HG03521 (cell line): ENCODE results near the gene CSTF1.
"Not testable (repeated sequence)": the region's sequence is repeated elsewhere in the genome, so short reads cannot be mapped to it uniquely, and the experiment has no call there.

Experiments used
- ATAC-seq: cut with Tn5 transposase; IDR thresholded peaks from one replicate; pipeline ENCODE4 v1.9.1; 2021; ENCODE audit warnings: mild to moderate bottlenecking, moderate library complexity; ENCODE audit not compliant: unreplicated experiment

CSTF1 gene

DNA sequence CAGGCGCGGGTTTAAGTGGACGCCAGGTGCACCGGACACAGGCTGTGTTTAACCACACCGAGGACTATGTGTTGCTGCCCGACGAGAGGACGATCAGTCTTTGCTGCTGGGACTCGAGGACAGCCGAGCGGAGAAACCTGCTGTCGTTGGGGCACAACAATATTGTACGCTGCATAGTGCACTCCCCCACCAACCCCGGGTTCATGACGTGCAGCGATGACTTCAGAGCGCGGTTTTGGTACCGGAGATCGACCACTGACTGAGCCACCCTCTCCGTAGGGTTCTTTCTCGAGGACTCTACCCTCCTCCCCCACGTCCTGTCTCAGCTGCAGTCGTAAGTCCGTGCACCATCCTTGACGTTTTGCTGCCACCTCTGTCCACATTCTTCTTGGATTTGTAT lies 11.0 kb downstream of the CSTF1 start:
- no peak for ATAC-seq

DNA sequence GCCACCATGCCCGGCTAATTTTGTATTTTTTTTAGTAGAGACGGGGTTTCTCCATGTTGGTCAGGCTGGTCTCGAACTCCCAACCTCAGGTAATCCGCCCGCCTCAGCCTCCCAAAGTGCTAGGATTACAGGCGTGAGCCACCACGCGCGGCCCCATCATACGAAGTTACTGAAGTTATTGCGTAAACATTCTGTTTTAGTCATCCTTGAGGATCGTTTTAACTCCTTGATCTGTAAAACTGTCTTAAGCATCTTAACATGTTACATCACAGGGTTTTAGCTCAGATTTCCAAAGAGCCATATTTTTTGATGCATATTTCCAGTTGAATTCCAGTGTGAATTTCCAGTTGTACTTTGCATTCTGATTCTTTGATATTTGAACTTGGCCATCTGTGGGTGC lies 12.9 kb downstream of the CSTF1 start:
- ATAC-seq, result not testable (repeated sequence)

DNA sequence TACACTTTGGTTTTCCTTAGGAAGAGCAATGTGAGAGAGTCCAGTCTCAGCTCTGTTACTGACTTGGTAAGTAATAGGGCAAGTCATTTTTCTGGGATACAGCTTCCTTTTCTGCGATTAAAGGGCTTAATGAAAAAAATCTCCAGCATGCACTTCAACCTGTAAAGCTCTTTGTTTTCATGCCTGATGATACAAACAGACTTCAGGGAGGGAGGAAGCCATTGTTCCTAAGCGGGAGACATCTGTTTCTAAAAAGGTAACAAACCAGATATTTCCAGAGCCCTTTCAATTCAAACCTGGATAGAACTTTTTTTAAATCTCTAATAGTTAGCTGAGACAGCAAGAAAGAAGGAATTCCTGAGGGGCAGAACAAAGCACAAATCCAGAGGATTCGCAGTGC lies 14.5 kb downstream of the CSTF1 start:
- ATAC-seq, result no peak

DNA sequence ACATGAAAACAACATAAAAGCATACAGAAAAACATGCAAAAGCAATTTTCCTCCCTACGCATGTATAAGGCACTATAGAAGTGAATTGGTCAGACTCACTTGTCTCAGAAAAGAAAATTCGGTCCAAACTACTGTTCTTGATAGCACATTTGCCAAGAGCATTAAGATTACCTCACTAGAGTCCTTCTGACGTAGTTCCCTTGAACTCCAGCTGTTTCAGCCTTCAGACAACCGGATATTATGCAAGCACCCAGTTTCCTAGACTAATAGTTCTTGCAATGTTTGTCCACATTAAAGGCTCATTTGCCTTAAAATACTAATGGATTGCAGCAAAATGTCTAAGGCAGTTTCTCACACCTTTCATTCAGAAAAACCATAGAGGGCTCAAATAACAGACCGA lies 17.1 kb downstream of the CSTF1 start:
- no peak for ATAC-seq

DNA sequence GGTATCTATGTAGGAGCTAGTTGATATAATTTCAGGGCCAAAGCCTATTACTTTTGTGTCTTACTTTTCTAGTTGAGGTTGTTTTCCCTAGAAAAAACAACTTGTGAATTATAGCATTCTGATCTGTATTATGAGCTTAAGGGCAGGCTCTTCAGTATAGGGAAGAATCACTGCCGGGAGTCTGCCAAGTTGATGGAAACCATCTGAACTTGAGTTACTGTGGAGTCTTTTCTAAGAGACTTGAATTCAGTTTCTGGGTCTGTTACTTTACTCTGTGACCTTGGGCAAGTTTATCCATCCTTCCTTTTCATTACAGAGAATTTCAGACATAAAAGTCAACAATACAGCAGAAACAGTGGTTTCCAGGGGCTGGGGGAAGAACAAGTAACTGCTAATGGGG lies 17.5 kb downstream of the CSTF1 start:
- no peak for ATAC-seq

DNA sequence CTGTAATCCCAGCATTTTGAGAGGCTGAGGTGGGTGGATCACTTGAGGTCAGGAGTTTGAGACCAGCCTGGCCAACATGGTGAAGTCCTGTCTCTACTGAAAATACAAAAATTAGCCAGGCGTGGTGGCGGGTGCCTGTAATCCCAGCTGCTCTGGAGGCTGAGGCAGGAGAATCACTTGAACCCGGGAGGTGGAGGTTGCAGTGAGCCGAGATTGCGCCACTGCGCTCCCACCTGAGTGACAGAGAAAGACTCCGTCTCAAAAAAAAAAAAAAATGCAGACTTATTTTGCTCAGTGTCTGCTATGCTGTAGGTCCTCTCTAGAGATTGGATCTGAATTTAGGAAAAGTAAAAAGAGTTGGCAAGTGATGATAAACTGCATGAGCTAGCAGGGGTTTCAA lies 18.8 kb downstream of the CSTF1 start:
- not testable (repeated sequence) for ATAC-seq

DNA sequence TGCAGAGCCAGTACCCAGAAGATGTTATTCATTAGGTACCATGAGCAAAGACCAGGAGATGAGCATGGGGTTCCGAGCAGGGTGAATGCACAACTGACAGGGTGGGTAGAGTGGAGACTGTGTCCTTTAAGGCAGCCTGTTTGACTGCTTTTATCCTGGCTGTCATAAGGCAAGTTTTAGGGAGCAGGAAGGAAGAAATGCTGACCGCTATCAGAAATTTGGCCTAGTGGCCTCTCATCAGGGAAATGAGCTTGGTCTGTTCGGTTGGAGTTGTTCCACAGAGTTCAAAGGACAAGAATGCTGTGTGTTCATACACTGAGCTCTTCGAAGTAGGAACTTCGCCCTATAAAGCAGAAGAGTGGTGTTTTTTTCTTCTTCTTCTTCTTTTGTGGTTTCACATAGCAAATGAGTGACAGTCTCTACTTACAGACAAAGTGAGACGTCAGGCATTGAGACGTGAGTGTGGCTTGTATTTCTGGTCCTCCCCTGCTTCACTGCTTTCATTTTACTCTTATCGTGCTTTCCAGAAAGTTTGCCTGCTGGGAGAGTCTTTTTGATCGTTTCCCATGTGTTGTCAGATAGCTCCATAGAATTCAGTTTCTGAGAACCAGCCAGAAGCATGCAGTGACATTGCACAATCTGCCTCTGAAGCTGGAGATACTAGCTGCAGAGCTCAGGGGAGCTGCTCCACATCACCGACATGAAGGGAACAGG lies 19.5 kb downstream of the CSTF1 start, which contains the start of gene CASS4:
Gene CASS4 (plus strand): TSS at position 502 of the 714 bp plus-strand sequence. CDS start 199 bp downstream, at position 701.
- no peak for ATAC-seq

DNA sequence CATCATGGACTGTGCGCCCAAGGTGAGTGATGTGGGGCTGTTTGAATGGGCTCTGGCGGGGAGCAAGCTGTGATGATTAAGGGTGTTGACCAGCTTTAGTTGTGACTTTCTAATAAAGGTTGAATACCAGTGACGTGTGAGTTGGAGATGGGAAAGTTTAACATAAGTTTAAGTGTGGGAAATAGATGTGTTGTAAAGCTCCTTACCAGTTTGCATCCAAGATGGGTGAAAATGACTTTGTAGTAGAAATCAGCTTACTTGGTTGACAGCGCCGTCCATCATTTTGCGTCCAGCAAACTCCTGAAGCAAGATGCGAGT lies 20.0 kb downstream of the CSTF1 start:
- no peak for ATAC-seq

DNA sequence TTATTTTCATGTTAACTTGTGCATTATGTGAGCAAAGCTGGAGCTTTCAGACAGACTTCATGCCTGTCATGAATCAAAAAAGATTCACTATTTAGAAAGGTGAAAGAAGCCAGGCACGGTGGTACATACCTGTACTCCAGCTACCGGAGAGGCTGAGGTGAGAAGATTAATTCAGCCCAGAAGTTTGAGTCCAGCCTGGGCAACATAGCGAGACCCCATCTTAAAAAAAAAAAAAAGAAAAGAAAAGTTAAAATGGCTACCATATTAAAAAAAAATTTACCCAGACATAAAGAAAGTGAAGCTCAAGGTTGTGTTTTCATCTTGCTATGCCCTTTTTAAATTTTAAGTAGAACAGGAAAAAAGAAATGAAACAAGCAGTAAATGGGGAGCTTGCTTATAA lies 20.5 kb downstream of the CSTF1 start:
- ATAC-seq, result no peak

DNA sequence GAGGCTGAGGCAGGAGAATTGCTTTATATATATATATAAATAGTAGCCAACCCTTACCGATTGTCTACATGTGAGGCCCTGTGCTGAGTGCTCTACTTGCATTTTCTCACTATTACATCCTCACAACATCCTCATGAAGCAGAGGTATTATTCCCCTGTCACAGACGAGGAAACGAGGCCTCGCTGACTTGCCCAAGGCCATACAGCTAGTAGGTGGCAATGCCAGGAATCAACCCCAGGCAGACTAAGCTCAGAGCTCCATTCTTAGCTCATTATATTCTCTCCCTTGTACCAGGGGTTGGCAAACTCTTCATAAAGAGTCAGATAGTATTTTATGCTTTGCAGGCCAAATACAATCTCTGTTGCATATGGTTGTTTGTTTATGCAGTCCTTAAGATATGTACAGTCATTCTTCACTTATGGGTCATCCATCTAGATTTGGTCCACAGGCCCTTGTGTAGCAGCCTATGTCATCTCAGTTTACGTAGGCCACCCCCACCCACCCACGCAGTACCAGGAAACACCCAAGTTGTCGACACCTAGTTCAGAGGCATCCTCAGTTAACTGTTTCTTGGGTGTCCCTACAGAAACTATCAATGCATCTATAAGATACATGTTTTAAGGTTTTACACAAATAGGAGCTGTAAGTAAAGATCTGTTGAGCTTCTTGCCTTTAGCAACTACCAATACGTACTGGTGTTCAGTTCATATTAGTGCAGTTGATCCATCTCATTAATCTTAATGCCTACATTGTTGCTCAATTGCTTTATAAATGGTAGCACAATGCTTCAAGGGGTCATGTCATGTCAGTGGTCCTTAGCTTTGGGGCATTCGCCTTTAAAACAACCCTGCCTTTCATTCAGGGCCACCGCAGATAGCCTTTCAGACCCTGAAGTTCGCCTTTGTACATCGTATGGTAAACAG lies 22.7 kb downstream of the CSTF1 start:
- no peak for ATAC-seq

DNA sequence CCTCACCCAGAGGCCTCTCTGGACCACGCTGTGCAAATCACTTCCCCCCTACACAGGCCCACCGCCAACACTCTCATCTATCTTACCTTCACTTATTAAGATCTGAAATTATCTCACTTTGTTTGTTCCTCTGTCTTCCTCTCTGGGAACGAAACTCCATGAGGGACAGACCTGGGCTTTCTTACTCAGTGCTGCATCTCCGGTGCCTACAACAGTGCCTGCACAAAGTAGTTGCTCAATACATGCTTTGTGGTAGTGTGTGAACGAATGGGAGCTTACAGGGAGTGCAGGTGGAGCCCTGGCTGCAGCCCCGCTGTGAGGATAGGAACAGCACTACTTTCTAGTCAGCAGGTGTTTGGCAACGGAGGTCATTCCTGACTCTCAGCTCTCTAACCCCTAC lies 25.0 kb downstream of the CSTF1 start:
- ATAC-seq, result no peak

DNA sequence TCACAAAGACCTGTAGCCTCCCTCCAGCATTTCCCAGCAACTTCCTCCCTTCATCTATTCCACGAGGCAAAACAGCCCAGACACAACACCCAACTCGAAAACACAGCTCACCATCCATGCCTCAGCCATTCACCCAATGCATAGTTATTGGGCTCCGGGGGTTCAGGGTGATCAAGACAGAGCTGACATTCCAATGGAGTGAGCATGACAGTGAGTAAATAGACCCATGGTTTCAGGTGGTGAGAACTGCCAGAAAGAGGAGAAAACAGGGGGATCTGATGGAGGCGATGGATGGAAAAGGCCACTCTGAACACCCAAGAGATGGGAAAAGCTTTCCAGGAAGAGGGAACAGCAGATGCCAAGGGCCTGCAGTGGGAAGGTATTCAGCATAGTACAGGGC lies 25.5 kb downstream of the CSTF1 start:
- ATAC-seq, result no peak

DNA sequence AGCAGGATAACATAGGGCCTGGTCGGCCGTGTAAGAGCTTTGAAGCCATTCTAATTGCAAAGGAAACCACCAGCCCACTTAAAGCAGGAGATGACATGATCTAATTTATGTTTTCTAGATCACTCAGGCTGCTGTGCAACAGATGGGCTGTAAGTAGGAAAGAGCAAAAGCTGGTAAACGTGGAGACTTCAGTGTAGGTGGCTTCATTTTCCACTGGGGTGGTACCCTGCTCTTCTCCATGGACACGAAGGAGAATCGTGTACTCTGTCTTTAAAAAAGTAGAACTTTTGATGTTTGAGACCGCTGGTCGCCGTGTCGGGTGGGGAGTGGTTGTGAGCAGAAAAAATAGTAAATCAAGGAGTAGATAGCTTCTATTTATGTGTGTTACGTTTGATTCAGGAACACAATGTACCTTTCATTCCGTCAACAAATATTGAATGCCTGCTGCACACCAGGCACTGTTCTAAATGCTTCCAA lies 26.0 kb downstream of the CSTF1 start:
- no peak for ATAC-seq

DNA sequence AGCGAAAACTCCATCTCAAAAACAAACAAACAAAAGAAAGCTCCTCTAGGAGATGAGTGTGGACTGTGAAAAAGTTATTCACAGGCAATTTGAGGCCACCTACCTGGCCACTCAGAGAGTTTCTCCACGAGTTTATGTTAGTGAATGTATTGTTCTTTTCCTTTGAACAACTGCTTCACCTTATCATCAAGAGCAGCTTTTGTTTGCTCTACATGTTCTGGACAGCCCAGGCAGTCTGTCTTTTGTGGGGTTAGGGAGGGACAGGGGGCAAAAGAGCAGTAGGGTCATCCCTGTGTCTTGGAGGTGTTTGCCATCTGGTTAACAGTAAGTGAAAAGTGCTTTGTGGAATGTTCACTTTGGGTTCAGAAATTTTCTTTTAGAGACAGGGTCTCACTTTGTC lies 27.6 kb downstream of the CSTF1 start:
- no peak for ATAC-seq

DNA sequence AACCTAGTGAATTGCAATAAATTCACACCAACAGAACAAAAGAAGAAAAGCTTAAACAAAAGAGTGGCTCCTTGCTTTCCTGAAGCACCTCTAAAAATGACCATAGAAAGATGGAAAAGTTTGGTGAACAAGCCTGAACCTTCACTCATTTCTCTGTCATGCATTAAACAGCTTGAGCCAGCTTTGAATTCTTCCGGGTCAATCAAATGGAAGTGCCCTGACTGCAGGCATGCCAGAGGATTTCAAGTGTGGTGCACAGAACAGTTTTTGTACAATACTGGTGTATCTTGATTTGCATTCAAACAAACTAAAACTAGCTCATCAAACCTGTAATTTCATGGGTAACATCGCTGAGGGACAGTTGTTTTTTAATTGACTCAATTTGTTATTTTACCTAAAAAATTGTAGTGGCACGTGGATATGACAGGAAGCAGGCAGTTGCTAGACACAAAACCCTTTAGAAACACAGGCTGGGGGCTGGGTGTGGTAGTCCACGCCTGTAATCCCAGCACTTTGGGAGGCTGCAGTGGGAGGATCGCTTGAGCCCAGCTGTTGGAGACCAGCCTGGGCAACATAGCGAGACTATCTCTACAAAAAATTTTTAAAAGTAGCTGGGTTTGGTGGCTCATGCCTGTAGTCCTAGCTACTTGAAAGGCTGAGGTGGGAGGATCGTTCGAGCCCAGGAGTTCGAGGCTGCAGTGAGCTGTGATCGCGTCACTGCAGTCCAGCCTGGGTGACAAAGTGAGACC lies 28.7 kb downstream of the CSTF1 start:
- no peak for ATAC-seq

DNA sequence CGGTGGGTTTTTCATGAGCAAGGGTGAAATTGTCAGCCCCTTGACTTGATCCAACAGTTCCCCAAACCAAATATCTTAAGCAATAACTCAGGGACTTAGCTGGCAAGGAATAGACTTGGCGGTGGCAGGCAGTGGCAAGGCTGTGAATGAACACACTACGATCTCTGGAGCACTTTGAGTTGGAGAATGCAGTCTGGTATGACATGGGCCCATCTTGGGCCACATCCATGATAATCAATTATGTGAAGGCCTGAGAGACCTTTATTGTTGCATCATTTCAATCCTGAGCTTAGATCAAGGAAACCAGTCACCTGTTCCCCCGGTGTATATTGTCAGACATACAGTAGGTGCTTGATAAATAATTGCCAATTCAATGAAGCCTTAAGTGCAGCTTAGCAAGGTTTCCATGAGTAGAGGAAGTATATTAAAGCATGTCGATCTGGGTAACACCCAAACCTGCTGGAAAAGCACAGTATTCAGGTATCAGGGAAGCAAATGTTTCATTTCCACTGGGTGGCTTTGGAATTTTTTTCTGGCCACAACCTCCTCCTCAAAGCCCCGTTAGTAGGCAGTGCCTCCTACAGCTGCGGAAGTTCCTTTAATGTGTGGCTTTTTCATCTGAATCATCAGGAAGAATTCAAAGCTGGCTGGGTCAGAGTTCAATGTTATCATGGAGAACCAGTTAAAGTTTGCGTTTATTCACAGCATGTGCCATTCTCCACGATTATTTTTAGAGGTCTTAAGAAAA lies 29.8 kb downstream of the CSTF1 start:
- ATAC-seq, result no peak

DNA sequence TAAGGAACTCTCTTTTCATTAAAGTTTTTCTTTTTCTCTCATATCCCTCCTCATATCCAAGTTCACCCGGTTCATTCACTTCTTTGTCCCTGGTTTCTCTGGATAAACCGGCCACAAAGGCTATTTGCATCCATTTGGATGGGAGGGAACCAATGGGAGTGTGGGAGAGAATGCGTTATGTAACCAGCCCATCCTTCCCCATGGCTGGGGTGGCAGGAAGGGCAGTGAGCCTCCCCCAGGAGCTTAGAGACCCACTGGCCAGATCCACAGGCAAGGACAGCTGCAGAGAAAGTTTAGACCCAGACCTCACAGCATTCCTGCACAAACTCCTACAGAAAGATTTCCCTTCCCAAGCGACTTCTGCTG lies 30.4 kb downstream of the CSTF1 start:
- ATAC-seq, result no peak

DNA sequence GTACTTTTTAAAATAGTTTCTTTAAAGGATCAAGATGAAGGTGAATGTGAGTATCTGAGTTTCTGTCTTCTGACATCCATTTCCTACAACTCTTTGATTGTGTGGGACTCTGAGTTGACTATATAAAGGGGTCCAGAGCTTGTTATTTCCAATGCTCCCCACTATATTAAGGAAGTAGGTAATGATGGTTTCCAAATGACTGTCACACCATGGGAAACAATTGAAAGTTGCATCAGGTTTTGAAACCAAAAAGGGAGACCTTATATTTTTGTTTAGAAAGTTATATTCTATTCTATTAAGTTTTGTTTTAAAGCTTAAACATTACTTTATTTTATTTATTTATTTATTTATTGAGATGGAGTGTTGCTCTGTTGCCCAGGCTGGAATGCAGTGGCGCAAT lies 30.8 kb downstream of the CSTF1 start:
- ATAC-seq, result no peak

DNA sequence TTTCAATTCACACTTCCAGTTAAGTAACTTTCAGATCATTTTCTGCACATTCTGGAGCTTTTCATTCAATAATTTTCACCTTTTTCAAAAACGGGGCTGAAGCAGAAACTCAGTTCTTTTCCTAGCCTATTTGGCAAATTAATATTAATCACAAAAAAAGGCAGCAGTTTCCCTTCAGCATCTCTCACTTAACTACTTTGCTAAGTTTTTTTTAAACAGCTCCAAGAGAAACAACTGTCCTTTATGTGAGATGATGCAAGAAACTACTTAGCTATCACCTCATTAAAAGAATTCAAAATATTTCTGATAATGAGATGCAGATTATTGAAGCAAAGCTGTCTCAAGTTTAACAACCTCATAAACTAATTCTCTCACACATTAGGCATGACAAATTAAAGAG lies 31.4 kb downstream of the CSTF1 start:
- ATAC-seq, result no peak

DNA sequence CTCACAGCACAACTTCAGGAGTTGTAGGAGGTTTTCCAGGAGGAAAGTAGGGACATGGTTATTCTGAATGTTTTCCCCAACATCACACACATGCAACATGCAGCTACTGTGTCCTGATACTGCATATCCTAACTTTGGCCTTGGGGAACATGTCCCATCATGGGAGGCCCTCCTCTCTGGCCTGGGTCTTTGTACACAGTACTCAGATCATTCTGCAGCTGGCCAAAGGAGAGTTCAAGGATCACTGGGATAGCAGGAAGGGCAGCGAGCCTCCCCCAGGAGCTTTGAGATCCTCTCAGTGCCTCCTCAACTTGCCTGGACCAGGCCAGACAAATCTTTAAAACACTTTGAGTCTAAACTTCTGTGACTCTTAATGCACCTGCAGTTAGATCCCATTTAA lies 32.5 kb downstream of the CSTF1 start:
- ATAC-seq, result no peak

DNA sequence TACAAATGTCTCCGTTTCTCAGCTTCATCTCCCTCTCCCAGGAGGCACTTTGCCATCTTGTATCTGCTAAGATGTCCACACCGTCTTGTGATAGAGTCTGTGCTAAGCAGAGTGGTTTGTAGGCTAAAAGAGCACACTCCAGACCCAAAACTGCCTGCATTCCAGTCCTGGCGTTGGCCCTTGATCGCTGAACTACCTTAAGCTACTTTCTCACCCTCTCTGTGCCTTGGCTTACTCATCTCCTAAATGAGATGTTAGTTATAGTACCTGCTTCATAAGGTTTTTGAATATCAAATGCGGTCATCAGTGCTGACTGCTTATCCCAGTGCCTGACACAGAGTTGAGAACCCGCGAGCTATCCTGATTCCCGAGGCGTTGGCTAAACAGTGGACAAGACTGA lies 33.6 kb downstream of the CSTF1 start:
- no peak for ATAC-seq
